GM18870 (cell line): ENCODE measurements around the gene ZC3H7A.
A peak's percentile ranks its signal among the peaks of the same experiment; 100 is the strongest.

Experiments used
- ATAC-seq: cut with Tn5 transposase; IDR thresholded peaks from one replicate; pipeline ENCODE4 v1.9.1; 2021; ENCODE audit warnings: moderate library complexity; ENCODE audit not compliant: unreplicated experiment

The ZC3H7A gene

DNA sequence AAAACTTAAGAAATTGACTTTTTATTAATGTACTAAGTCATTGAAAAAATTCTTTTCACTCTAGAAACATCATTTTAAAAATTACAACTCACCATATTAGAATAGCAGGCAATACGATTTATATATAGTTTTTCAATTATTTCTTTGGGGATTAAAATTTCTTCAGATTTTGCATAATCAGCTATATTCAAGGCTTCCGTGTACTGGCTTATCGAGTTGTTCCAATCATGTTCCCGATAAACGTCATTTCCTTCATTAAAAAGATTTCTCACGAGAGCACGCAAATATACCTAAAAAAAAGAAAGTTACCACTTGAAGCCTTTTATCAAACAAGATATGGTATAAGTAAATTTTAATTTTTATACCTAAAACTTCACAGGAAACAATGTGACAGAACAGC, 18.0 kb downstream of the ZC3H7A start:
- ATAC-seq = no peak

GRCh38 chr16:11774065-11774626, 22.9 kb downstream of the ZC3H7A start:
- no peak for ATAC-seq

- no peak for ATAC-seq
Observed at GRCh38 chr16:11768849-11769248, 28.2 kb downstream of the ZC3H7A start.

- ATAC-seq = no peak
Observed at GRCh38 chr16:11762431-11762830, 34.6 kb downstream of the ZC3H7A start.

- ATAC-seq = no peak
Observed at GRCh38 chr16:11759997-11760396, 37.1 kb downstream of the ZC3H7A start.

GRCh38 chr16:11759163-11759834, 37.8 kb downstream of the ZC3H7A start:
- no peak for ATAC-seq

DNA sequence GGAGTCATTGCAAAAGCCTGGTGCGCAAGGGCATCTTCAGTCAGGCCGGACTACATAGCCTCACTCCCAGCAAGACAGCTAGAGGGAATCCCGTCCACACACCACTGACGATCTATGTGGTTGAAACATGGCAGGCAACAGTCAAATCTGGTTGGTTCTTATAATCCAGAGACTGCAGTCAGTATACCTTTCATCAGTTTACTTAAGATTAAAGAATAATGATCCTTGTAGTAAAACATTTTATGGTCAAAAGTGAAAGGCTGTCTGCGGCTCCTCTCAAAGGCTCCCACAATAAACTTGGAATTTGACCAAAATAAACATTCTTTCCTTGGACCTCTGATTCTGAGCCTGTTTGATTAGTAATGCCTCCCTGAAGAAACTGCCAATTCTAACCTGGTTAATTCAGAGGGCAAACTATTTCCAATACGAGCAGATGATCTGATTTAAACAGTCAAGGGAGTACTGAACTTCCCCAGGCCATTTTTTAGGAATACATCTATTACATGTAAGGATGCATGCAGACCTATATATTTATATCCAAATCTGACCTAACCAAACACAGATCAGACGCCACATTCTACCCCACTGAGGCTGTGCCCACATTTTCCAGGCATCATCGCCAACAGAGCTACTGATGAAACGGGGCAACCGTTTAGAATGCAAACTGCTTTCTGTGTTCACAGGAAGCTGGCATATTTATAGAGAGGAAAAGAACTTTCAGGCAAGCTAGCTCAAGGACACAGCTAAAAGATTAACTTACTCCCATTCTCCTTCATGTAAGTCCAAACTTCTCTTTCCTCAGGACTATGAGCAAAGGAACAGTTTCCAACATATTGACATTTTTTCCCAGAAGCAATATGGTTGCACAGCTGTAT, 39.1 kb downstream of the ZC3H7A start:
- ATAC-seq = no peak

DNA sequence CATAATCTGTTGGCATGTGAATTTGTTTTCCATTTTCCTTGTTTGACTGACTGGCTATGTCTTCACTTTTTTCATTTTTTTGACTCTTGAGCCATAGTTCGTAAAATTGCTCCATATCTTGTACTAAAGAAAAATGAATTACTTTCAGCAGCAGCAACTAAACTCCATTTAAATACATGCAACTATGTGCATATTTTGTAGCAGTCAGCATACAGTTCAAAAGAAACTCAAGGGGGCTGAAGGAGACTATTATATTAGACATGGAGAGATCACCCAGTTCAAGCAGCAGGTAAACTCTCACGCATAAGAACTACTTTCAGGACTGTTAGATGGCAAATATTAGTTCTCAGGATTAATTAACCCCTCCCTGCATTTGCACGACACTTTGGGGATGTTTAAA, 40.8 kb downstream of the ZC3H7A start:
- ATAC-seq = no peak

- ATAC-seq = no peak
Observed at GRCh38 chr16:11755022-11755760, 41.9 kb downstream of the ZC3H7A start.

- ATAC-seq = no peak
Observed at GRCh38 chr16:11752856-11753255, 44.2 kb downstream of the ZC3H7A start.

- no peak for ATAC-seq
Observed at GRCh38 chr16:11750056-11750455, 47.0 kb downstream of the ZC3H7A start.

- no peak for ATAC-seq
Observed at GRCh38 chr16:11748404-11749254, 48.4 kb downstream of the ZC3H7A start.

DNA sequence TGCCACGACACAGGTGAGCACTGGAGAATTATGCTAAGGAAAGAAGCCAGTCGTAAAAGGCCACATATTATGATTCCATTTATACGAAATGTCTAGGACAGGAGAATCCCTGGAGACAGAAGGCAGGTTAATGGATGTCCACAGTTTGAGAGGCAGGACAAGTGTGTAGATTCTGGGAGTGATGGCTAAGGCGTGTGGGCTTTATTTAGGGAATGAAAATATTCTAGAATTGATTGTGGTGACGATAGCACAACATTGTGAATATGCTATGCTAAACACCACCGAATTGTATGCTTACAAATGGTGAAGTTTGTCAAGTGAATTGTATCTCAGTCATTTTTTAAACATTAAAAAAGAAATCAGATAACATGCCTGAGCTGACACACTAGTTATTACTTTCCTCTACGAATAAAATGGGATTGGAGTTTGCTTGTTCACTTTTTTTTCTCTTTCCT, 49.1 kb downstream of the ZC3H7A start:
- no peak for ATAC-seq

DNA sequence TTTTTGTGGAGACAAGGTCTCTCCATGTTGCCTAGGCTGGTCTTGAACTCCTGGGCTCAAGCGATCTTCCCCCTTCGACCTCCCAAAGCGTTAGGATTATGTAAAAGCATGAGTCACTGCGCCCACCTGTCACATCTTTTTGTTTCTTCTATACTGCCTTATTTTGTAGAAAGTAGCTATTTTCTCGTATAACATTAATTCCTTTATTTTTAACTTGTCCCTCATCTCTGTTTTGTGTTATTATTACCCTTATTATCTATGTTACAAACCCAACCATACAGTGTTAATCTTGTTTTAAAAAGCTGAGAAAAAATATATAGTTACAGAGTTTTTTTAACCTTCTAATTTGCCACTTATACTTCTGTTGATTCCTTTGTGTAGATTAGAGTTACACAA, 53.0 kb downstream of the ZC3H7A start:
- ATAC-seq = no peak

- no peak for ATAC-seq
Observed at GRCh38 chr16:11743308-11744074, 53.6 kb downstream of the ZC3H7A start.

- ATAC-seq = peak; percentile 80
Observed at GRCh38 chr16:11742536-11743307, 54.3 kb downstream of the ZC3H7A start, which contains the start of gene TXNDC11. Gene TXNDC11, minus strand, starts transcription at chr16:11742857. Its CDS starts 127 bp downstream, at chr16:11742730.

GRCh38 chr16:11742093-11742535, 54.9 kb downstream of the ZC3H7A start:
- ATAC-seq = peak; percentile 6

GRCh38 chr16:11740567-11740966, 56.5 kb downstream of the ZC3H7A start:
- no peak for ATAC-seq
